Stimulated activated naive CD8-positive, alpha-beta T cell treated with anti-CD3 and anti-CD28 coated beads, Interleukin-15, Interleukin-2, amounts not matched to agents 100 U/mL and 50 U/mL, for 24 hours (primary cell): ENCODE results near the gene CCDC92.

Source experiments
- ATAC-seq: fragments of 150-1000 bp; cut with Tn5 transposase; one replicate; pipeline ENCODE4 v1.10.0; 2021
- DNase-seq: peaks from one replicate; pipeline ENCODE4 v3.0.0; 2021

Gene CCDC92

GRCh38 chr12:123972457-123973401 is at the start of gene CCDC92, which contains the start of gene ZNF664:
TSS of gene CCDC92 (minus strand) at chr12:123972831. CDS start at chr12:123944305, 28,526 bp downstream.
TSS of gene ZNF664 (plus strand) at chr12:123973215. CDS start at chr12:124012145, 38,930 bp downstream.
- DNase-seq: peak; percentile 96
- peak; percentile 90 for ATAC-seq

- ATAC-seq (no peak), DNase-seq (no peak)
These were observed 49.5 kb upstream of the CCDC92 start for GRCh38 chr12:124022161-124022560.

GRCh38 chr12:124021007-124021406 is 48.4 kb upstream of the CCDC92 start:
- ATAC-seq: no peak
- DNase-seq: no peak

GRCh38 chr12:124020514-124020949 is 47.9 kb upstream of the CCDC92 start:
- ATAC-seq: no peak
- no peak for DNase-seq

GRCh38 chr12:124019115-124019514 is 46.5 kb upstream of the CCDC92 start:
- no peak for DNase-seq

GRCh38 chr12:124018539-124018938 is 45.9 kb upstream of the CCDC92 start:
- DNase-seq (no peak), ATAC-seq (no peak)

More at GRCh38 chr12:124019115-124019514, 46.5 kb upstream of the CCDC92 start:
- ATAC-seq: no peak

- DNase-seq: no peak
- ATAC-seq: no peak
These were observed 44.4 kb upstream of the CCDC92 start for GRCh38 chr12:124017064-124017463.

GRCh38 chr12:124015494-124016461 is 43.1 kb upstream of the CCDC92 start:
- ATAC-seq (no peak), DNase-seq (no peak)

GRCh38 chr12:124013073-124013472 is 40.4 kb upstream of the CCDC92 start:
- ATAC-seq (no peak), DNase-seq (no peak)

GRCh38 chr12:124011435-124012115 is 38.9 kb upstream of the CCDC92 start:
- DNase-seq: no peak
- ATAC-seq: no peak

- ATAC-seq (no peak), DNase-seq (no peak)
These were observed 38.1 kb upstream of the CCDC92 start for GRCh38 chr12:124010687-124011086.

GRCh38 chr12:124009781-124010180 is 37.1 kb upstream of the CCDC92 start:
- no peak for ATAC-seq
- DNase-seq: no peak

GRCh38 chr12:124008595-124008994 is 36.0 kb upstream of the CCDC92 start:
- DNase-seq (no peak), ATAC-seq (no peak)

GRCh38 chr12:124007826-124008570 is 35.4 kb upstream of the CCDC92 start:
- no peak for ATAC-seq

GRCh38 chr12:124006846-124007713 is 34.4 kb upstream of the CCDC92 start:
- DNase-seq: no peak
- ATAC-seq: no peak

More at GRCh38 chr12:124007826-124008570, 35.4 kb upstream of the CCDC92 start:
- DNase-seq: no peak

GRCh38 chr12:124006085-124006845 is 33.6 kb upstream of the CCDC92 start:
- ATAC-seq (peak; percentile 56), DNase-seq (peak; percentile 20)

- no peak for ATAC-seq
- DNase-seq: no peak
These were observed 31.7 kb upstream of the CCDC92 start for GRCh38 chr12:124004233-124004875.

GRCh38 chr12:124002654-124003053 is 30.0 kb upstream of the CCDC92 start:
- no peak for DNase-seq
- ATAC-seq: no peak
